Measurements from ENCODE around the gene SPARCL1.

The SPARCL1 gene

DNA sequence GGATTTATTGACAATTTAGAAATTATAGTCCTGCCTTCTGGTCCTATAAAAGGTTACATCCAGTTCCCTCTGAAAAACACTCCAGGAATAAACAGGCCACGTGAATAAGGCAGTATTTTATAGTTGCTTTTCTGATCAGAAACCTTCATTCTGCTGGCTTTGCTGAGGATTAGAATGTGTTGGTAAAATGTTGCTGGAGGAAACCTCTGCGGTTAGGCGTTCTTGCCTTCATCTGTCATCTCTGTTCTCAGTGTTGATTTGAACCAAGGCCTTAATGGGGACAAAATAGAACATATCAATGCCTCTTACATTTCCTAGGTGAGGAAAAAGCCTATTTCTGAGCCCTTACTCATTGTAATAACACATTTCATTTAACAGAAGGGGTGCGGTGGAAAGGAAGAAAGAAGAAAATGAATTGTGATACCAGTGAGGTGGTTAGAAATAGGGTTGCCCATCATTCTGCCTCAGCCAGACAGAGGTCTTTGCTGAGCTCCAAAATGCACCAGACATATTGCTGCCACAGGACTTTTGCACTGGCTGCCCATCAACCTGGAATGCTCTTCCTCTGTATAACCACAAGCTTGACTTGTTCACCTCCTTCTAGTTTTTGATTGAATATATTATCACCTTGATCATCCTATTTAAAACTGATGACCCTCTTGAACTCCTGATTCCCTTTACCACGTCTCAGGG is 18.0 kb upstream of the SPARCL1 start:
- Mint-ChIP-seq H3K27ac (no peak overlapping the region), H3K9me3 (no peaks in the 10 kb centered on the region), H3K27me3 (peaks cover 7% of the 10 kb centered on the region), H3K4me3 (no peak overlapping the region), H3K4me1 (no peaks in the 10 kb centered on the region), H3K36me3 (ENCODE audit: low read depth) (no peaks in the 10 kb centered on the region)
- ATAC-seq (no peak), DNase-seq (no peak)

DNA sequence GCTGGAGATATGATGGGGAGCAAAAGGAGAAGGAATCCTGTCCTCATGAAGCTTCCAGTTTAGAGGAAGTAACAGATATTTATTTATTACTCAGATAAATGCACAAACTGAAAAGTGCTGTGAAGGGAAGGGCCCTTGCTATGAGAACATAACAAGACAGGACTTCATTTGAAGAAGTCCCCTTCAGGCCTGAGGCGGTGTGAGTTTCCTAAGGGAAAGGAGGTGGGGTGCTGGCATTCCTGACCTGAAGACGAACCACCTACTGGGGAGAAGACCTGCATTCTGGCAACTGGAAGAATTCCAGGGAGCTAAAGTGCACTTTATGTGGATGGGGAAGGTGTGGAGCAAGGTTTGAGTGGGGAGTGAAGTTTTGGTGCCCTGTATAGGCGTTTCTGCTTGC is 15.9 kb upstream of the SPARCL1 start:
- no peaks in the 10 kb centered on the region for H3K36me3 Mint-ChIP-seq (ENCODE audit: low read depth)
- peaks cover 2% of the 10 kb centered on the region for H3K27me3 Mint-ChIP-seq
- H3K4me3 Mint-ChIP-seq: no peak overlapping the region

DNA sequence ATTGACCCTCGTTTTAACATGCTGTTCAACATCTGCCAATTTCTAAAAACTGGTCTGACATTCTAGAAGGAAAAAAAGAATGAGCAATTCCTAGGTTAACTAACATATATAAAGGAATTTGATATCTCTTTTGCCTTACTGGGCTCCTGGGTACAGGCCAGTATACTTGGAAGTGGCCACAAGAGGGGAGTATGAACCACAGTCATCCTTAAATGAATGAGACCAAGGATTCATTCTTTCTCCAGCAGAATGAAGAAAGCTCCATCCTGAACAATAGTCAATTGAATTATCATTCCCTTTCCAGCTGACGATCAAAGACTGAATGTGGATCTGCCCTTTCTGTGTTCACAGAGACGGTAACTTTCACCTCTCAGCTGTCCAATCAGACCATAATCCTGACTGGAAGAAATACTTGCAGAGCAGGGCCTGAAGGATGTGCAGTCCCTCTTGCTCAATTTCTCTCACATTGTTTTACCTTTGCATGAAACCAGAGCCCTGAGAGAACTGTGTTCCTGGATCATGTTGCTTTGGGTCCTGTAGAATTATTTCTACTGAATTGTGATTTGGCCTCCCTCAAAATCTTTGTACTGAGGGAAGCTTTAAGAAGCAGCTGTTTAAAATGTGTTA is 14.8 kb upstream of the SPARCL1 start:
- Mint-ChIP-seq H3K27ac (no peak overlapping the region), H3K4me3 (no peak overlapping the region), H3K4me1 (no peaks in the 10 kb centered on the region), H3K27me3 (peaks cover 1% of the 10 kb centered on the region), H3K9me3 (no peaks in the 10 kb centered on the region), H3K36me3 (ENCODE audit: low read depth) (no peaks in the 10 kb centered on the region)
- ATAC-seq: no peak
- DNase-seq: no peak

More for the DNA sequence above, 15.9 kb upstream of the SPARCL1 start:
- Mint-ChIP-seq H3K9me3 (no peaks in the 10 kb centered on the region), H3K27ac (no peak overlapping the region), H3K4me1 (no peaks in the 10 kb centered on the region)
- DNase-seq (no peak), ATAC-seq (no peak)

DNA sequence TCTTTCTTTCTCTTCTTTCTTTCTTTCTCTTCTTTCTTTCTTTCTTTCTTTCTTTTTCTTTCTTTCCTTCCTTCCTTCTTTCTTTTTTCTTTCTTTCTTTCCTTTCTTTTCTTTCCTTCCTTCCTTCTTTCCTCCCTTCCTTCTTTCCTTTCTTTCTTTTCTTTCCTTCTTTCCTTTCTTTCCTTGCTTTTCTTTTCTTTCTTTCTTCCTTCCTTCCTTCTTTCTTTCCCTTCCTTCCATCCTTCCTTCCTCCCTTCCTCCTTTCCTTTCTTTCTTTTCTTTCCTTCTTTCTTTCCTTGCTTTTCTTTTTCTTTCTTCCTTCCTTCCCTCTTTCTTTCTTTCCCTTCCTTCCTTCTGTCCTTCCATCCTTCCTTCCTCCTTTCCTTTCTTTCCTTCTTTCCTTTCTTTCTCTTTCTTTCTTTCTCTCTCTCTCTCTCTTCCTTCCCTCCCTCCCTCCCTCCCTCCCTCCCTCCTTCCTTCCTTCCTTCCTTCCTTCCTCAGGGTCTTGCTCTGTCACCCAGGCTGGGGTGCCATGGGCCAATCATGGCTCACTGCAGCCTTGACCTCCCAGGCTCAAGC is 13.6 kb upstream of the SPARCL1 start:
- ATAC-seq (no peak), DNase-seq (no peak)
- Mint-ChIP-seq H3K9me3 (peaks cover 6% of the 10 kb centered on the region), H3K4me3 (no peak overlapping the region), H3K4me1 (no peaks in the 10 kb centered on the region), H3K27ac (no peak overlapping the region), H3K36me3 (ENCODE audit: low read depth) (no peaks in the 10 kb centered on the region), H3K27me3 (peaks cover 1% of the 10 kb centered on the region)

DNA sequence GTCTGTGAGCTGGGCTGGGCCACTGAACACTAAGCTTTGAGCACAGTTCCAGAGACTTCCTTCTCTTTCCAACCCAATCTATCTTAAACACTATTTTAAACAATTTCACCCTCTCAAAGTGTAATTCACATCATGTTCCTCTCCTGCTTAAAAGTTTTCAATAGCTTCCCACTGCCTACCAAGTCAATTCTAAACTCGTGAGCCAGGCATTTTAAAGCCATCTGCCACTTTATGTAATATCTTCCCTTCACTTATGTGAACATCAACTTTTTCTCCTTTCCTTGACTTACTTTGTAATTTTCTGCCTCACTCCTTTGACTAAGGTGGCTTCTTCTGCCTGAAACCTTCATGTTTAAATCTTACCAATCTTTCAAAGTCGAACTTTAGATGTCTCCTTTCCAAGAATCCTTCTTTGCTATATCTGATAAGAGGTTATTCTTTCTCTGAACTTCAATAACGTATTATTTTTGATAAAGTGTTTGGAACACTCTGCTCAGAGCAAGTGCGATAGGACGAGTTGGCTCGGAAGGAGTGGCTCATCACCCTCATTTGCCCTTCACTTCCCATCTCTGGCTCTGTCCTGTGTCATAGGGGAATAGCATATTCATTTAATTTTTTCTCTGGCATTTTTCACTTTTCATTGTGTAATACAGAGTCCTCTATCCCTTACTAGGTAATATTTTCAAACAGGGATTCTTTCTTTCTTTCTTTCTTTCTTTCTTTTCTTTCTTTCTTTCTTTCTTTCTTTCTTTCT is 13.0 kb upstream of the SPARCL1 start:
- DNase-seq (no peak), ATAC-seq (no peak)
- H3K4me3 Mint-ChIP-seq: no peak overlapping the region
- H3K4me1 Mint-ChIP-seq: no peaks in the 10 kb centered on the region
- no peak overlapping the region for H3K27ac Mint-ChIP-seq
- H3K9me3 Mint-ChIP-seq: peaks cover 7% of the 10 kb centered on the region
- H3K27me3 Mint-ChIP-seq: peaks cover 1% of the 10 kb centered on the region
- H3K36me3 Mint-ChIP-seq (ENCODE audit: low read depth): no peaks in the 10 kb centered on the region

DNA sequence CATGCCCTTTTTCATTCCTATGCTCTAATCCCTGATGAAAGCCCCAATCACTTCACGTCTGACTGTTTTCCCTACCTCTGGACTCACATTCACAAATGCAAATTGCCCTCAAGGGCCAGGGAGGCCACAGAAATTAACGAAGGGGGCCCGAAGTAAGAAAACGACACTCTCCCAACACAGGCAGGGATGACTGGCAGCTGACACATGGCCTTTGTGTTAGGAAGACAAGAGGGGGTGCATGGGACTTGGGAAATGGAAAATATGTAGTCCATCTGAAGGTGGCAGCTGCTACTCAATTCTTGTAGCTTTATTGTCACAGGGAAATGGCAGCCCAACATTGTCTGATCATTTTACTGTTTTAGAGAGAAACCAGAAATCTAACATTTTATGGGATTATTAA is 12.3 kb upstream of the SPARCL1 start:
- Mint-ChIP-seq H3K27me3 (peaks cover 1% of the 10 kb centered on the region), H3K4me3 (no peak overlapping the region), H3K36me3 (ENCODE audit: low read depth) (no peaks in the 10 kb centered on the region), H3K9me3 (peaks cover 7% of the 10 kb centered on the region), H3K4me1 (no peaks in the 10 kb centered on the region), H3K27ac (no peak overlapping the region)
- DNase-seq (no peak), ATAC-seq (no peak)

DNA sequence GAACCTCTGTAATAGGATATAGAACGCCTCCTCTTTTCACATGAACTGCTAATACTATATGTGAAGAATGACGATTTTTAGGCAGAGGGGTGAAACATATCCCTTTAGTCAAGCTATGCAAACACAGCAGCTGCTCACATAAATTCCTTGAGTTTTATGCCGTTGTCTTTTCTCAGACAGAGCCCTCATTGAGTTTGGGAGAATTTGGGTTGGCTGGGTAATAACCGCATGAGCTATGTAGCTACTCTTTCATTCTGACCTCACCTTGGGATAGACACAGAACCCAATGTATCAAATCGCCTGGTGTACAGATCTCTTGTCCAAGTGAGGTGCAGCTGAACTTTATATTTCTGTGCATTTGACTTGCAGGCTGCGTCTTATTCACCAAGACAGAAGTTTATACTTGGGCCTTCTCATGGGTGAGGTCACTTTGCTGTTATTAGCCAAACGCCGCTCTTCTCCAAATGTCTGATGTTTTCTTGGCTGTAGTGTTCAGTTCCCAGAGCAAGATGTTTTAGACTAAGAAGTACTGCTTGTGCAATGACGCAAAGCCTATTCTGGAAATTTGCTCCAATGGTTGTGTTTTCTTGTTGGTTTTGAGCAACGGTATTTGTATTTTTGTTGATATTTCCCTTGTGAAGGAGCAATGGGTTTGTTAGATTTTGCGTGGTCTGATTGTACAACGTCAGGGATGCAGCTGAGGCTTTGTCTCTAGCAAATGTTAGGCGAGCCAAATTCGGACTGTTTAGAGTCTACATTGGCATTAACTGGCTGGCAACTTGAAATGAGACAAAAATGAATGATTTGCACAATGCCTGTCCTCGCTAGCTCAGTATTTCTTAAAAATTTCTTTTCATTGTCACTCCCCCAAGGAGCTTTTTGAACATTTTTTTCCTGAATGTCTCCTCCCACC is 11.2 kb upstream of the SPARCL1 start:
- Mint-ChIP-seq H3K27me3 (peaks cover 1% of the 10 kb centered on the region), H3K4me3 (no peak overlapping the region), H3K27ac (no peak overlapping the region), H3K9me3 (peaks cover 7% of the 10 kb centered on the region), H3K36me3 (ENCODE audit: low read depth) (no peaks in the 10 kb centered on the region), H3K4me1 (no peaks in the 10 kb centered on the region)
- no peak for DNase-seq
- ATAC-seq: no peak

DNA sequence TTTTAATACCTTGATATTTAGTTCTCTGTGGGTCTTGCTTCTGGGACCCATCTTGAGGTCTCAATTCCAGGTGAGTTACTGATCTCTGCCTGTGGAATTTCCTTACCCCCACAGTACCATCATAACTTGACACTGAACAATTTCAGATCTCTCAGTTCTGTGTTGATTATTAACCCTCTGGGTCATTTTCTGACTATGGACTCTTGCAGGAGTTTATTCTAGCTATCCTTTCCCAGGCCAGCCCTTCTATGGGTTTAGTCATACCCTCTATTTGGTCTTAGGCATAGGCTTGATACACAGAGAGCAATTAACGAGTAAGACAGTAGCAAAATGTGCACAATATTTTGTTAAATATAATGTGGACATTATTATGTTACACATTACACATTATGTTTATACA is 3.7 kb upstream of the SPARCL1 start:
- H3K36me3 Mint-ChIP-seq (ENCODE audit: low read depth): no peaks in the 10 kb centered on the region
- H3K27me3 Mint-ChIP-seq: no peaks in the 10 kb centered on the region
- no peak for ATAC-seq
- no peak overlapping the region for H3K27ac Mint-ChIP-seq
- no peak overlapping the region for H3K4me3 Mint-ChIP-seq
- peaks cover 2% of the 10 kb centered on the region for H3K9me3 Mint-ChIP-seq
- no peaks in the 10 kb centered on the region for H3K4me1 Mint-ChIP-seq
- DNase-seq: no peak

DNA sequence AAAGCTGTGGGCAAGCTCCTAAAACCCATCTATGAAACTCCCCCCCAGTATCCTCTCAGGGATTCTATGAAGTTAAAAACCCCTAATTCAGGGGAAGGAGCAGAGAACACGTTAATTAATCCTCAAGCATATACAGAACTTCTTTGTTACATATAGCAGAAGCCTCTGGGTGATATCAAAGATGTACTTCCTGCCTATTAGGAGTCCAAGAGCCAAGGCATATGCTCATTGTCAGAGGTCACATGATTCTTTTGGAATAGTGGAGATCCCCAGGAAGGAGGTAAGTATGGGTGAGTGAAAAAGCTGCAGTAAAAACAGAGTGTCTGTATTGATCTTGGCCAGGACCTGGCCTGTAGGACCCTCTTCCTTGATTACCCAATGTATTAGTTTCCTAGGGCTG is 2.9 kb upstream of the SPARCL1 start:
- Mint-ChIP-seq H3K9me3 (no peaks in the 10 kb centered on the region), H3K4me1 (no peaks in the 10 kb centered on the region), H3K36me3 (ENCODE audit: low read depth) (no peaks in the 10 kb centered on the region), H3K4me3 (no peak overlapping the region), H3K27ac (no peak overlapping the region), H3K27me3 (no peaks in the 10 kb centered on the region)
- no peak for DNase-seq
- ATAC-seq: no peak

DNA sequence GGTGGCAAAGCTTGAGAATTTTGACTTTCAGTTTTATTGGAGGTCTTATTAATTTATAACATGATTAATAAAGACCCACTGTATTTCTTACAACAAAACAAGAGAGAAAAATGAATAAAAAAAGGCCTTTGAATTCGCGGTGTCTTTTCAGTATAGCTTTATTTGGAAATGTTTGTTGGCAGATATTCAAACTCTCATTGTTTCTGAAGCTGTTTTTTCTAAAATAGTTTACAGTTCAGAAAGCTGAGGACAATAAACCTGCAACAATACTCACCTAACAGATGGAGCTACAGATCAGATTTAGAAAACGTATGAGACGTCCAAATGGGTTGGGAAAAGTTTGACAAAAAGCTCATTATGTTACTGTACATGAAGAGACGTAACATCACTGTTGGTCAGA is 2.4 kb upstream of the SPARCL1 start:
- no peaks in the 10 kb centered on the region for H3K36me3 Mint-ChIP-seq (ENCODE audit: low read depth)
- no peak overlapping the region for H3K27ac Mint-ChIP-seq
- no peaks in the 10 kb centered on the region for H3K4me1 Mint-ChIP-seq
- ATAC-seq: no peak
- H3K9me3 Mint-ChIP-seq: no peaks in the 10 kb centered on the region
- H3K27me3 Mint-ChIP-seq: no peaks in the 10 kb centered on the region
- DNase-seq: no peak
- no peak overlapping the region for H3K4me3 Mint-ChIP-seq

DNA sequence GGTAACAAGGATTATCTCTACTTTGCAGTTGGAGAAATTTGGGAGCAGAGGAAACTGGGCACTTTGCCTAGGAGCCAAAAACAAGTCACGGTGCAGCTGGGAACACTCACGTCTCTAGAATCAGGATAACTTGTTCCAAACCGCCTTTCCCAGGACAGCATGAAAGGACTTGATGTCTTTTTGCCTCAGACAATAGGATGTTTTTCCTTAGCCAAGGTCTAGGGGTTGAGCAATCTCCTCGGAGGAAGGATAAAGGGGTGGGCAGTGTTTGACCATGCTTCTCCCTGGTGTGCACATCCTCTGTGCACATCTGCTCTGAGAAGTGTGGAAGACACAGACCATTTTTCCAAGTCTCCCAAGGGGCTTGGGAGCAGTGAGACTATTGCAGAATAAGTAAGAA is 1.7 kb upstream of the SPARCL1 start:
- Mint-ChIP-seq H3K4me3 (no peak overlapping the region), H3K9me3 (no peaks in the 10 kb centered on the region), H3K36me3 (ENCODE audit: low read depth) (no peaks in the 10 kb centered on the region), H3K27ac (no peak overlapping the region), H3K27me3 (no peaks in the 10 kb centered on the region), H3K4me1 (no peaks in the 10 kb centered on the region)
- ATAC-seq (no peak), DNase-seq (no peak)

DNA sequence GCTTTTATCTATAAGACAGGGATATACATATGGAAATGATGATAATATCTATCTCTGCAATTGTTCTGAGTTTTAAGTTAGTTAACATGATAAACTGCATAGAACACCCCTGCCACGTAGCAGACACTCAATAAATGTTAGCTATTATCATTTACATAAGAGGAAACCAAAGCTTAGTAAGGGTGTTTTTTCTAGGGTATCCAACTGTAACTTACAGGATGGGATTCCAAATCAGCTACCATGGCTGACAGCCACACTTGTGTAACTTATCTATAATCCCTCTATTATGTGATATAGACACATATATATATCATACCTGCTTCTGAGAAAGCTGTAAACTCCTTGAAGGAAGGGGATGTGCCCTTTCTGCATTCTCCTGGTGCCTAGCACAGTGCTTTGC is 1.1 kb upstream of the SPARCL1 start:
- ATAC-seq: no peak

DNA sequence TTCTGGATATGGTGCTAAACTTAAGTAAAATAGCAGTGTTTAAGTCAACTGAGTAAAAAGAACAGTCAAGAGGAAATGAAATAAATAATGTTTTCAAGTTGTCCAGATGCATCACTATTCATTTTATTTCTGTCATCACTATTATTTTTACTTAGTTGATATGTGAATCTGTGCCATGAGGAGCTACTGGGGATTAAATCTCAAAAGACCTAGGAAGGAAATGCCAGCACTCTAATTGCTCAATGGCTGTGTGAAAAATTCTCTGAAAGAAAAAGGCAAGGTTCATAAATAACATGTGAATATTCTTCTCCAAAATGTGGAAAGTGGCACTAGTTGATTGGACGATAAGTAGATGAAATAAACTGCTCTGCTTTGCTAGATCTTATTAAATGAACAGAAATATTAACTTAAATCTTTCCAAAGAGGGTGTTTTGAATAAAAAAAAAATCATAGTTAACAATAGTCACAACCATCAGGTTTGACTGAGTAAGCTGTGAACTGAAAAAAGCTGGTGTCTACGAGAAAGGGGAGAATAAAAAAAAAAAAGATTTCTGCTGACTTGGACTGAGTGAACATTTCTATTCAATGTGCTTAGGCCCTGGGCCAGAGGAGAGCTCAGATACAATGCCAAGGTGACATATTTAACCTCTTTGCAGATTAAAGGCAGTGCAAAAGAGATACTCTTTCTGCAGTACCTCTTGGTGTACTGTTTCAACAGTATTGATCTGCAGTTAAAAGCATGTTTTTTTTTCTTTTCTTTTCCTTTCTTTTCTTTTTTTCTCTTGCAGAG is 1.6 kb downstream of the SPARCL1 start:
- no peak overlapping the region for H3K4me3 Mint-ChIP-seq
- H3K27me3 Mint-ChIP-seq: no peaks in the 10 kb centered on the region
- ATAC-seq: no peak
- DNase-seq: no peak
- H3K27ac Mint-ChIP-seq: no peak overlapping the region
- no peaks in the 10 kb centered on the region for H3K4me1 Mint-ChIP-seq
- H3K9me3 Mint-ChIP-seq: peaks cover 15% of the 10 kb centered on the region
- peaks cover 4% of the 10 kb centered on the region for H3K36me3 Mint-ChIP-seq (ENCODE audit: low read depth)

More for the DNA sequence above, 1.1 kb upstream of the SPARCL1 start:
- no peak overlapping the region for H3K27ac Mint-ChIP-seq
- H3K4me1 Mint-ChIP-seq: no peaks in the 10 kb centered on the region
- DNase-seq: no peak
- H3K27me3 Mint-ChIP-seq: no peaks in the 10 kb centered on the region
- no peaks in the 10 kb centered on the region for H3K9me3 Mint-ChIP-seq
- no peak overlapping the region for H3K4me3 Mint-ChIP-seq
- H3K36me3 Mint-ChIP-seq (ENCODE audit: low read depth): no peaks in the 10 kb centered on the region

Data from activated naive CD8-positive, alpha-beta T cell treated with anti-CD3 and anti-CD28 coated beads, Interleukin-2, amount 50 U/mL, for 24 hours (primary cell).